ENCODE results near the gene CHRNA5. TPM values are rescaled to one million over a fixed set of nuclear protein-coding genes. Genes with fewer than 3 reads are reported as not detected.

CHRNA5 gene
- polyA plus RNA-seq, 10 donors: 0.47 to 3.7 (median 1.7) TPM

- DNase-seq: peak in 1 of 3 donors; percentile 36
Measured at GRCh38 chr15:78620021-78620526, 54.8 kb downstream of the CHRNA5 start.

DNA sequence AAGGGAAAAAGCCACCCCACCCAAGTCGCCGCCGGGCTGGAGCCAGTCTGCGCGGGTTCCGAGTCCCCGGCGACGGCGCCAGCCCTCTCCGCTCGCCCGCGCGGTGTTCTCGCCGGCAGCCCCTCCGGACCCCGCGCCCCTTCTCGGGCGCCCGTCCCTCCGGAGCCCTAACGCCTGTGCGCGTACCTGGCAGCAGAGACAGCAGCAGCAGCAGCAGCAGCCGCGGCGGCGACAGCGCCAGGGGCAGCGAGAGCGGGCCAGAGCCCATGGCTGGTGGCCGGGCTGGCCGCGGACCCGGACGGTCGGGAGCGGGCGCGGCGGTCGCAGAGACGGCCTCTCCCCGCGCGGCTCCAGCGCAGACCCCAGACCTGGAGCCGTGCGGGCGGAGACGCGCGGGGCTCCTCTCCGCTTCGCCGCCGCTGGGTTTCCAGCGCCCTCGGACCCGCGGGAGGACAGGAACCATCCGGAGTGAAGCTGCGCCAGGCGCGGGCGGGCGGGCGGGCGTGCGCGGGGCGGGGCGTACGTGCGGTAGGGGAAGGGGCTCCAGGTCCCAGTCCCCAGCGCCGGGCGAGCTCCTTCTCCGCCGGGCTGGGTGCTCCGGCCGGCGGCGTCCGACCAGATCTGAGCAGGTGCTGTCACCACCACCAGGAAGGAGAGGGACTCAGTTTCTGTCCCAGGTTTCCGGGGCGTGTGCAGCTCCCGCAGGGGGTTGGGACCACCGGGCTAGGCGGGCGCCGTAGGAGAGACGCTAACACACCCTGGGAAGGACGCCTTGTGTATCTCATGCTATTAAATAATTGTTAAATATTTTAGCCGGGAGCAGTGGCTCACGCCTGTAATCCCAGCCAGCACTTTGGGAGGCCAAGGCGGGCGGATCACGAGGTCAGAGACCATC is 55.5 kb downstream of the CHRNA5 start, which contains the start of gene CHRNA3:
Gene CHRNA3, minus strand, starts transcription at position 470 of the 895 bp plus-strand sequence. Its CDS starts 202 bp downstream, at position 268.
- peak in 1 of 3 donors; percentile 36 for DNase-seq

GRCh38 chr15:78621810-78622402 is 56.6 kb downstream of the CHRNA5 start:
- no peak for DNase-seq

- no peak for DNase-seq
Measured at GRCh38 chr15:78623786-78624497, 58.6 kb downstream of the CHRNA5 start.

DNA sequence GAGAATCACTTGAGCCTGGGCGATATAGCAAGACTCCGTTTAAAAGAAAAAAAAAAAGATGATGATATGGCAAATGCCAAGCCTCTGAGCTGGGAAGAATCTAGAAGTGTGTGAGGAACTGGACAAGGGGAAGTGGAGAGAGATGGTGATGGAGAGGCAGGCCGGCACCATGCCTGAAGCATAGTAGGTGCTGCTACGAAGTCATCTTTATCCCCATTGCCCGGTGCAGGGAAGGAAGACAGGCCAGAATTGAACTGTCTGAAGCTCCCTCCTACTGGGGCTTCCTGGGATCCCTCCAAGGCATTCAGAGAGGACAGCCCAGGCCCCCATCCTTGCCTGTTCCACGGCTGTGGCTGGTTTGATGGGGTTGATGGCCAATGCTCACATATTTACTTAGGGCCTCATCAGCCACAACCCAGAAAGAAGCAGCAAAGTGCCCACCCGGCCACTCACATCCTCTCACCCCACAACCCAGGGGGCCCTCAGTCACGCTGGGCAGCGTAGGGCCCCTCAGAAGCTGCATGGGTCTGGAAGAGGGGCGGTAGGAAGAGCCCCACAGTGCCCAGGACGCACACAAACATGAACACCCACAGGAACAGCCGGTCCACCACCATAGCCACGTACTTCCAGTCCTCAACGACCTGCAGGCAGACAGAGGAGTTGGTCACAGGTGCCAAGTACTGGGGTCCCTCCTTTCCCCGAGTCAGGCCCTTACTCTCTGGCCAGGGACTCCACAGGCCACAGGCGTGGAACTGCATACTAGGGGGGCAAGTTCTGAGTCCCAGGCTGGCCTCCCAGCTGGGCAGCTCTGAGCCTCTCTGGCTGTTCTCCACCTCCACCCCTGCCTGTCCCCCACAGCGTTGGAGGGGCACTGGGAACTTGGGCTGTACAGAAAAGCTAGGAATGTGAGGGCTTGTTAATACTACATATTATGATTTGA is 59.6 kb downstream of the CHRNA5 start:
- no peak for DNase-seq

GRCh38 chr15:78625606-78626280 is 60.4 kb downstream of the CHRNA5 start:
- DNase-seq: no peak

- DNase-seq: no peak
Measured at GRCh38 chr15:78626381-78626995, 61.2 kb downstream of the CHRNA5 start.

GRCh38 chr15:78627348-78627747 is 62.0 kb downstream of the CHRNA5 start:
- DNase-seq: no peak

DNA sequence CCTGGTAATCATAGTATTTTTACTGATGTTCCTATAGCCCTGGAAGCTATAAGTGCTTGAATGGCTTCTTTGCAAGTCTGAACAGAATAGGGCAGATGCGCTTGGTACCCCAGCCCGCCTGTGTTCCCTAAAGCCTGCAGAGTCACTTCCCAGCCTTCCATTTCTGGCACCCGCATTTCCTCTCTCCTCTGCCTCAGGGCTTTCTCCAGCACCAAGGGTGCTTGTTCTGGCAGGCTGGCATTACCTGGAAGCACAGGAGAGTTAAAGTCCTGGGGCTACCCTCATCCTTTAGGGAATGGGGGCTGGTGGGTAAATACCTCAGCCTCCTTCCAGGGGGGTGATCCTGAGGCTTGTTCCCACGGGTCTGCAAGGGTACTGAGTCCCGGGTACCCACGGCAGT is 62.9 kb downstream of the CHRNA5 start:
- DNase-seq: no peak

GRCh38 chr15:78629031-78629715 is 63.9 kb downstream of the CHRNA5 start:
- DNase-seq: no peak

GRCh38 chr15:78629716-78630065 is 64.4 kb downstream of the CHRNA5 start:
- DNase-seq: no peak

- no peak for DNase-seq
Measured at GRCh38 chr15:78630886-78631633, 65.7 kb downstream of the CHRNA5 start.

- no peak for DNase-seq
Measured at GRCh38 chr15:78633348-78633747, 68.0 kb downstream of the CHRNA5 start.

DNA sequence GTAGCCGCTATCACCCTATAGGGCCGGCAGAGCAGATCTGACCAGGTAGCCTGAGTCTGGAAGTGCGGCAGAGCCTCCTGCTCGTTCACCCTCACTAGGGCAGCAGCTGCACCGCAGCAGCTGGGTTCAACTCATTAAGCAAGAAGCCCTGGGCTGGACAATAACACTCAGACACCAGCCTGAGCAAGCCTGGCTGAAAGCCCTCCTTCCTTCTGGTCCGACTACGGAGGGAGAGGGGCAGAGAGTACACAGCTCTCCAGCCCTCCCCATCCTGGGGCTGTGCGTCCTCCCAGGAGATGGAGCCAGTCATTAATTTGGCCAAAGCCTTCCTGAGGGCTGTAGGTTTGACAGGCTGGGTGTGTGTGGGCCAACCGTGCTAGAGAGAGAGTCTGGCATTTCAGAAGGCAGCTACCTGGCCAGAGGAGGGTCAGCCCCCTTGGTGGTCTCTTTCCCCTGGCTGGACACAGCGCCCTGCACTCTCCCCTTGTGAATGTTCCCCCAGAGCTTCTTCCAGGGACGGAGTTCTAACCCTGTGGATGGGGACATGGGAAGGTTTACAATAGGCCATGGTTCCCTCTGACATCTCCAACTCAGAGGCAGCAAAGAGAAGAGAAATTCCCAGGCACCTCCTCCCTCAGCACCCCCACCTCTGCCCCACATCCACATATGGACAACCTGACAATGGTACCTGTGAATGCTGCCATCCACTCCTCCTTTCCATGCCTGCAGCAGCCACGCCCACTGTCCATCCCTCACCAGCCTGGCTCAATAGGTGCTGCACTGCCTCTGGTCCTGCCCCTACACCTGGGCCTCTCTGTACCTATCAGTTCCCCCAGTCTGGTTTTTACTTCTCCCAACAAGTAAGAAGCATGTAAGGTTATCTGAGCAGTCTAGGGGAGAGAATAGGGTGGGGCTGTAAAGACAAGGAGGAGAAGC is 69.2 kb downstream of the CHRNA5 start:
- DNase-seq: no peak

- no peak for DNase-seq
Measured at GRCh38 chr15:78635346-78635745, 70.0 kb downstream of the CHRNA5 start.

GRCh38 chr15:78636378-78636859 is 71.1 kb downstream of the CHRNA5 start:
- no peak for DNase-seq

- DNase-seq: no peak
Measured at GRCh38 chr15:78637776-78638435, 72.6 kb downstream of the CHRNA5 start.

Data from muscle of back (tissue), 11 donors.